Measurements from ENCODE around the gene NRP2.
A peak's percentile ranks its signal among the peaks of the same experiment; 100 is the strongest.

NRP2 gene

DNA sequence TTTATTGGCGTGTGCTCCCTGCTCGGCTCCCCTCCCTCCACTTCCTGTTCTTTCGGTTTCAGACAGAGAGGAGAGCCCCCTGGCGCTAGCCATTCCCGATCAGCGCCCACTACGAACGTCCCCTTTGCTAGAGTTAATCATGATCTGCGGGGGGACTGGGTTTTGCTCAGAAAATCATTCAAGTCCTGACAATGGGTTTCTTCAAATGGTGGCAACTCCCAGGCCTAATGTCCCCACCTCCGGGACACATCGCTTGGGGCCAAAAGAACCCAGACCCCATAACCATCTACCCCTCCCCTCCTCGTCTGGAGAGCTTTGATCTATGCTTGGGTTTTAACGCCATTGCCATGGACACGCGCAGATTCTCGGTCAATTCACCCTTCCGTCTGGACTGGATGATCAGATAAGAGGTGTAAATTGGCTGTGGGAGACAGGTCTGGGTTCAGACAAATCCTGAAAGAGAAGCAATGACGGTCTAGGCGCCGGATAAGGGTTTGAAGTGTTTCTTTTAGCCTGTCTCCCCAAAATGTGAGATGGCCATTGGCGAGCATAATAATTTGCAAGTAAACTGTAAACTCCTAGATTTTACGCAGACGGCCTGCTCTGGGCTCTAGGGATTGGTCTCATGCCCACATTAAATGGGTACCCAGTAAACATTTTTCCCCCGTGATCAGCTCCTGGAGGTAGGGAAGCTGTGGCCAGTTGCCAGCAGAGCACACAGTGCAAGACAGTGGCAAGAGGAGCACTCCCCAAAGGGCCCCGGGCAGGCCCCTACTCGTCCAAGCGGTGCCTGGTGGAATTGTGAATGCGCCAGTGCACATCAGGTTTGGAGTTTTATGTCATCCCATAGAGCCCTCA is 4.7 kb downstream of the NRP2 start:
- DNase-seq (ENCODE audit: low spot score) = no peak

DNA sequence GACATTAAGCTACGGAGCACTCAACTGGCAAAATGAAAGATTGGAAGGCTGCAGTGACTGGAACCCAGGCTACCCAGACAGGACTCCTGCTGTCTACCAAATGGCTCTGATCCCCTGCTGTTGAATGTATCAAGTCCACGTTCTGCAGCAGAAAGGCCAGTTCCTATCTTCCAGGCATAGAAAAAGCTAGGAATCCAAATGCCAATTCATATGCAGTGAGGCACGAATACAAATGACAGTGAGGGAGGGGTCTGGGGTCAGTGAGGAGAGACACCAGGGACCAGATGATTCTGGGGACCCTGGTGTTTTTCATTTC is 5.3 kb downstream of the NRP2 start:
- DNase-seq (ENCODE audit: low spot score) = no peak

DNA sequence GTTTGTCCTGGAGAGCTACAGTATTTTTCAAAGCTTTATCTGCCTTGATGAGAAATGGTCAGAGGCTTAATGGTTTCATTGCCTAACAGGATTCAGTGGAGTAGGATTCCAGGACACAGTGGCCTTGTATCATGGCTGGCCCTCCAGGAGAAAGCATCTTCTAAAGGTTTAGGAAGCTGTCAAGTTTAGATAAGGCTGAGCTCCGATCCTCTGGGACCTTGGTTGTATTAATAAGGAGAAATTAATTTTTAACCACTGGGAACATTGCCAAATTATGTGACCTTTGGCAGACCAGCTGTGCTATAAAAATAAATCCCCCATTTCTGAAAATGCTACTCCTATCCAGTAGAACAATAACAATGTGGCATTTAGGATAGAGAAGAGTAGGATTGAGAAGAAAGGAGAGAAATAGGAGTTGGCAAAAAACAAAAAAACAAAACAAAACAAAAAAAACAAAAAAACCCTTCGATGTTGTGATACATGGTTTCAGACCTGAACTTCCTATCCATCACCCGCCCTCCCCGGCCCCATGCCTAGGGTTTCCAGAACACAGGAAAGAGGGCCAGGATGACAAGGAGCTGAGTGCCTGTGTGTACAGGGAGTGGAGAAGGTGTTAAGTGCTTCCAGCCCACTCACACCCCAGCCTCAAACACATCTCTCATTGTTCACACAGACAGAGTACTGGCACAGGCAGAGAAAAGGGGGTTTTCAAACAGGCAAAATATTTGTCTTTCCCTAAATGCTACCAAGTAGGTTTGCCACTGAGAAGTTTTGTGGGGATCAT is 6.3 kb downstream of the NRP2 start:
- no peak for DNase-seq (ENCODE audit: low spot score)

DNA sequence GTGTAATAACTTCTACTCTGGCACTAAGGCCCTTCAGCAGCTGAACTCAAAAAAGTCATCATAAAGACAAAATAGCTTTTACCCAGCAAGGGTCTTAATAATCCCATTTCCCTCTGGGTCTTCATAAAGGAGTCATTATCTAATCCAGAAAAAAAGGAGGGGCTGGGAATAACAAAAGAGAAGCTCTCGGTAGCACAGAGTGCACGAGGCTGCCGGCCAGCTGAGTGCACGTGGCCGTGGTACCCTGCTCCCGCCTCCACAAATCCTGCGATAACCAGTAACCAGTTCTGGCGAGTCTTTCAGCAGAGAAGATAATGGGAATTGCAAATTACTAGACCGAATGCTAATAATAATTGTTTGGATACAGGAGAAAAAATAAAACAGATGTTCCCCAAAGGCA is 7.5 kb downstream of the NRP2 start:
- no peak for DNase-seq (ENCODE audit: low spot score)

DNA sequence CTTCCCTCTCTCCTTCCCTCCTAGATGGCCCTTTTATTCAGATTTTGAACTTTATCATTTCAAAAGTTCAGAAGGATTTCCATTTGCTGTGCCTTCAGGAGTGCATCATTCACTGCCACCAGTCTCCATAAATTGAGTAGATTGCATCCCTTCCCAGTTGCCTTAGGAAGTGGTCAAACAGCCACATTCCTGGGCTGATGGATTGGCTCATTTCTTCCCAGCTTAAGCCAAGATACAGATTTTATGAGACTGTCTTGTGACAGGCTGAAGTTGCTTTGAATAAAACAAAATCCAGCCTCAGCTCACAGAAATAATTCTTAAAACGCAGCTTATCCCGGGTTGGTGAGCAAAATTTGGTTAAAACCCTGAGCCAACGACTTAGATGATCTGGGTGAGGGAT is 9.8 kb downstream of the NRP2 start:
- no peak for DNase-seq (ENCODE audit: low spot score)

DNA sequence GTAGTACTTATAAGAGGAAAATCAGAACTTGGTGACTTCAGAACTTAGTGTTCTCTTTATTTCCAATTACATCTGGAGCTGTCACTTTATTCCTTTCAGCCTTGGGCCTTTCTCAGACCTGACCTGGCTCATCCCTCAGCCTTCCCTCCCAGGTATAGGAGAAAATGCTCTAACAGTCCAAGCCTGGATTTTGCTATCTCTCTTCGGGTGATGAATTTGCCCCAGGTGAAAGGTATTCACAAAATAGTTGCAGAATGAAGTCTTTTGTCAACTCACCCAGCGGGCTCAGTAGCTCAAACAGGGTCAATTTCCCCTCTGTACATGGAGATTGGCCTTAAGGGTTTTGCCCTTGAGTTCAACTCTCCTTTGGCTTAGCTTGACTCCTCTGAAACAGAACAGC is 12.0 kb downstream of the NRP2 start:
- no peak for DNase-seq (ENCODE audit: low spot score)

DNA sequence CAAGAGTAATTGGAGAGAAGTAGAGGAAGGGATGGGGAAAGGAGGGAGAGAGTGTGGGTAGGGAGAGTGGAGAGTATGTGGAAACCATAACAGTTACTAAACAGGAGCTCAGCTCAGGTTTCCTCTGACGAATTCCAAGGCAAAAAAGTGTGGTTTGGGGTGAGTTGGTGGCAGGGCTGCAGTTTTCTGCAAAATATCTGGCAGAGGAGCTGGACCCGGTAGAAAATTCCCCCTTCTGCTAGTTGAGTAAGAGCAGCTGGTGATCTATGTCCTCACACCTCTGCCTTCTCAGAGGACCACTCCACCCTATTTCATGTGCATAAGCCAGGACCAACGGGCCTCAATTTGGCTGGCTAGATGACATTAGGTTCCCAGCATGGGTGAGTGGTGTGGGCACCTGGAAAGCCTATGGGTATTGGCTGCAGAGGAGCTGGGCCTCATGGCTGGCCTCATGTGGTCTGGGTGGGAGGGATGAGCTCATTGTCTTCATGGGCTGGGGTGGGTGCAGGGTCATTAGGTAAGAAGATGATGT is 13.2 kb downstream of the NRP2 start:
- no peak for DNase-seq (ENCODE audit: low spot score)

DNA sequence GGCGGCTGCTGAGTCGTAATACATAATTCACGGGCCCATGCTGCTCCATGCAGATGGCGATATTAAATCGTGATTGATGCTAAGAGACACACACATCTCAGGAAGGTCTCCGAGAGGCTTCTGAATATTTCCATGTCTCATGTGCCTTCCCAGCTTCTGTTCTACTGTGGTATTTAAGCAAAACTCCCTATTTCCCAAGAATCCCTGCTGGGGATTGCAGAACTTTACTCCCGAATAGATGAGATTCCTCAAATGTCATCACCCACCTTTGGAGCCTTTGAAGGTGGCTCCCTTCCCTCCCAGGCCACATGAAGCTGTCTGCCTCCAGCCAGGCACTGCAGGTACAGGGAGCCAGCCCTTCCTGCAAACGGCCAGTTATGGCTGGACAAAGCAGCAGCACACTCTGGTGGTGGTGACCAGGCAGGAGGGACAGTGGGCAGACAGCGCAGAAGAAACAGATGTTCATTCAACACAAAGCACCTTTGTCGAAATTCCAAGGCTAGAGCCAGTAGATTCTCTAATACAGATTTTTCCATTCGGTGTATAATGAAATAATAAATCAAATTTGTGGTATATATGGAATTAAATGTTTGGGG is 14.1 kb downstream of the NRP2 start:
- peak; percentile 59 for DNase-seq (ENCODE audit: low spot score)

DNA sequence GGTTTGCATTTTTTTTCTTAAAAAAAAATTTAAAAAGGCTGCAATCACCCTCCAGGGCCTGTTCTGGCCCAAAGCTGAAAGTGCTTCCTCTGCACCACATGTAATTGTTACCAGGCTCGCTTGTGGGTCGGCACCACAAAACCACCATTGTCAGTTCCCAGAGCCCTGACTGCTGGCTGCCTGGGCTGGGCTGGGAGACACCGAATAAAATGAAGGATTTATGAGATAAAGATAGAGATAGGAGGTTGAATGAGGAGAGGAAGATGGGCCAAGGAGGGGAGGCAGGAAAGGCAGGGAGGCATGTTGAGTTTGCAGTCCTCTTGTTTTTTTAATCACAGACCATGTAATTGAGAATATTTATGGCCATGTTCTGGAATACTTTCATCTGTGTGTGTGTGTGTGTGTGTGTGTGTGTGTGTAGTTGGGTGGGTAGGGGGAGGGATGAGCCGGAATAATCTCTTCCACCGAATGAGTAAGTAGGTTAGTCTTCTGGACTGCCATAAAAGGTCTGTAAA is 14.7 kb downstream of the NRP2 start:
- DNase-seq (ENCODE audit: low spot score) = no peak

DNA sequence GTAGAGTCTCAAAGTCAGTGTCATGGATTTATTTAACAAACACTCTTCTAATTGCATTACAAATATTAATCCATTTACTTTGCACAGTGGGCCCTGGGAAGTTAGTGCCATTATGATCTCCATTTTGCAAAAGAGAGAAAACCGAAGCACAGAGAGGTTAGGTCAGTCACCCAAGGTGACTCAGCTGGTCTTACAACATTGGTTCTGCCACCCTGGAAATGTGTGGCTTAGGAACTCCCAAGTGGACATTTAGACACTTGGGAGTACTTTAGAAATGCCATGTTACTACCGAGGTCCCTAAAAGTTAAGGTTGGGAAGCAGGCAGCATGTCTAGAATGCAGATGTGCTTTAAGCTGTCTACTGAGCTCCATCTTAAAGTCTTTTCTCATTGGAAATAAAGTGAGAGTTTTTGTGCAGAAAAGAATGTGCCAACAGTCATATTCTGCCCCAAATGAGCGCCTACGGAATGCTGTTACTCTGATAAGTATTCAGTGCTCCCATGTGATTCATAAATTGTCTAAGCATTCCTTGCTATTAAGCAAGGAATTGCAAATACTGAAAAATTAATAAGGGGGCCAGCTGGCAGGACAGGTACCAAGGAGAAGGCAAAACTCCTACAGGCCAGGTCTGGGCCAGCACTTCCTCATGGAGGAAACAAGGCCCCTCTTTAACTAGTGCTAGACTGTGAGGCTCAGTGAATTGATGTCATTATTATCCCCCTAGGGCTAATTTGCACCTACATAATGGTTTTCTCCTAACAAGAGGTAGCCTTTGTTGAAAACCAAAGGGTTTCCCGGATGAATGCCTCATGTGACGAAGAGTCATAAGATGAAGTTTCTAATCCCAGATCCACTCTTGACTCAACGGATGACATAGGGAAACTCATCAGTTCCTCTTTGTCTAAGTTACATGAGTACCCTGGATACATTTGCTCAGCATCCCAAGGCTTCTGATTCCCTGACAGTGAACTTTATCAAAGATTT is 16.3 kb downstream of the NRP2 start:
- no peak for DNase-seq (ENCODE audit: low spot score)

DNA sequence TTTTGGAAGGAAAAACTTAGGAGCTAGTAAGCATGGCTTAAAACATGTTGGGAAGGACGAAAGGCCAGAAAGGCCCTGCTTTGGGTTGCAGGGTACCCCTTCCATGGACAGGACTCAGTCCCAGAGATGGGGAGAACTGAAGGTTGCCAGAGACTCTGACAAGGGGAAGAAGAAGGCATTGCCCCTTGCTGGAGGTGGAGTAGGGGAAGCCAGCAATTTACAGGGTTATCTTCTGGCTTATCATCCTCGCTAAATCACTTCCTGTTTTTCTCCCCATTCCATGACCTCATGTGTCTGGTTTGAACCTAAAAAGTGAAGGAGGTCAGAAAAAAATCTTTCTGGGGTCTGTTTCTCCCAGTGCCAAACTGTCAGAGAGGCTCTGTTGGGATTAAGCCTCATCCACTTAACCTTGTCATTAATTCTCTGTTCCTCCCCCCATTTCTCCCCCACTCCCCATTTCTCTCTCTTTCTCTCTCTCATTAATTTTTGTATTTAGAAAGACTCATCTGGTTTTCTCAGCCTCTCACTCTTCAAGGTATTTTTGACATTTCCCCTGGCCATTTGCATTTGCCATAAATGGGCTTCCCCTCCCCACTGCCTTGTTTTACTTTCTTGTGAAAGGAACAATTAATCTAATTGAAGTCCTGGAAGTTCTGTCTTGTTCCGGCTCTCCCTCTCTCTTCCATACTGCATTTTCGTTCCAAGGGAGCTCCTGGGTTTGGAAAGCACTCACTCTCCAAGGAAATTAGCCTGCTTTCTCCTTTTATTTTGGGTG is 17.4 kb downstream of the NRP2 start:
- DNase-seq (ENCODE audit: low spot score) = no peak

DNA sequence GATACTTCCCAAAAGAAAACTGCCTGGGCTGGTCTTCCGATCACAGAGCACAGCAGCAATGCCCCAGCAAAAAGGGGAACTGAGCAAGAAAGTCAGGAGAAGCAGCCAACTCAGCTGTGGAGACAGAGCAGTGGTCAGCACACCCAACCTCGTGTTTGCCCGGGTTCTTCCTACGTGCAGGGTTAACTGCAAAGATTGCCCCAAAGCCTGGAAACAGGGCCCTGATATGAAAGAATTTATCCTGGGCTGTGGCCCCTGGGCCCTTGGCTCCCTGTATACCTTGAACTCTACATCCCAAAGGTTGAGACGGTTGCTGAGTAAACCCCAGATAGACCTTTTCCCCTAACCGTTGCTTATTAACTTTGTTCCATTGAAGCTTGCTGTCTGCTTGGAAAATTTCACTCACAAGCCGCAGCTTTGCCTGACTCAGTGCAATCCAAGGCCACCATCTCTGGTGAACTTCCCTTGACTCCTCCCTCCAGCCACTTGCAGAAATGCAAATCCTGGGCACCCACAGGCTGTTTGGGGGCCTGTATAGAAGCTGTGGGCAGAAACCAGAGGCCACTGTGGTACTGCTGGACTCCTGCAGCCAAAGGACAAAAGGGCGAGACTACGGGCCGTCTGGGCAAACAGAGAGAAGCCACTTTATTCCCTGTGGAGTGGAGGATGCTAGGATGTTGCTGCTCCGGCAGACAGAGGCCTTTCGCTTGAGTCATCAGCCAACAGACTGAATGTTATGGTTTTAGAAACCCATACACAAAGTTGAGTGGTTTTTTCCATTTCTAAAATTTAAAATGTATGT is 18.2 kb downstream of the NRP2 start:
- DNase-seq (ENCODE audit: low spot score) = no peak

DNA sequence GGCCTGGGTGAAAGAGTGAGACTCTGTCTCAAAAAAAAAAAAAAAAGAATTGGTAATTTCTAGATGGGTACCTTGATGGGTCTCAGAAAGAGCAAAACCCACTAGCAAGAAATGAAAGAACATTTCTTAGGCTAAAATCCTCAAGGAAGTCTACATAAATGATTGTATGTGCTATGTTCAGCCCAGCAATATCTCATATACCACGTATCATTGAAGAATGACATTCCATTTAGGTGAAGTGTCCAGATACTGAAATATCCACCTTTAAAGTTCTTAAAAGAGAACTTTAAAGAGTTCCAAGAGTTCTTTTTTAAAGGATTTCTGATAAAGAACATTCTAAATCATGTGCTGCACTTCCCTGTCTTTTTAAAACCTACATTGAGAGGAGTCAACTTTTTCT is 19.2 kb downstream of the NRP2 start:
- DNase-seq (ENCODE audit: low spot score) = no peak

DNA sequence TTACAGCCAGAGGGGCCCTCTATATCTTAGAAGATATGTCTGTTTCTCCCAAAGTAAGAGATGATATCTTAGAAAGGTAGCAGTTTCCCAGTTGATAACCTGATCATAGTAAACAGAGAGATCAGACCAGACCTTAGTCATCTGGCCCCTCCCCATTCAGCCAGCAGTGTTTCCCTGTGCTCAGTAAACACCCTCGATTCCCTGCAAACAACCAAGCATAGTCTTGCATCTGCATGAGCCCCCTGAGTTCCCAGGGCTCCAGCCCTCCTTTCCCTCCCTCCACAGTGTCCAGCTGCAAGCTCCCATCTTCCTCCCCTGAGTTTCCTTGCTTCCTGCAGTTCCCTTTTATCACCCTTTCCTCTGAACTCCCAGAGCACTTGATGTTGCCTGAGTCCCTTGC is 20.3 kb downstream of the NRP2 start:
- no peak for DNase-seq (ENCODE audit: low spot score)

DNA sequence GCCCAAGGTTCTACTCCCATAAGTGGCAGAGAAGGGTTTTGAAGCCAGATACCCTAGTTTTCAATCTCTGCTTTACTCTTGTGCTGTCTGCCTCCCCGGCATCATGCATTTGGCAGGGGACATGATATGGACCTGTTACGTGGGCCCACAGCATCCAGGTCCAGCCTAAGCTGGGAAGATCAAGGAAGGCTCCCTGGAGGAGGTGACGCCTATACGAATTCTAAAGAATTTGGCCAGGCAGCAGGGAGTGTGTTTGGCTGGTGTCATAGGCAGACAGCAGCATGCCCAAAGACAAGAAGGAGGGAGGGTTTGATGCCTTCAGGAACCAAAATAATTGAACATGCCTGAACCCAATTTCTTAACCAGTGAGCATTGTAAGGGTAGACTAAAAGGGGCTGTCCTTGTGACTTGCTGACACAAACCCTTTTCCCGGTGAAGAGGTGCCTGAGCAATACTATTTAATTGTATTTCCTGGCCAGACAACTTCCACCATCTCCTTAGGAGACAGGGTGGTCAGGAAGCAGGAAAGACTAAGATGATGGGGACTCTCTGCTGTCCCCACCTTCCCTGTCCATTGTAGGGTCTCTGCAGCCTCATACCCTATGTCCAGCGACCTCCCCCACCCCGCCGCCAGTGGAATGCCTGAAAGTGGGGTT is 21.3 kb downstream of the NRP2 start:
- no peak for DNase-seq (ENCODE audit: low spot score)

DNA sequence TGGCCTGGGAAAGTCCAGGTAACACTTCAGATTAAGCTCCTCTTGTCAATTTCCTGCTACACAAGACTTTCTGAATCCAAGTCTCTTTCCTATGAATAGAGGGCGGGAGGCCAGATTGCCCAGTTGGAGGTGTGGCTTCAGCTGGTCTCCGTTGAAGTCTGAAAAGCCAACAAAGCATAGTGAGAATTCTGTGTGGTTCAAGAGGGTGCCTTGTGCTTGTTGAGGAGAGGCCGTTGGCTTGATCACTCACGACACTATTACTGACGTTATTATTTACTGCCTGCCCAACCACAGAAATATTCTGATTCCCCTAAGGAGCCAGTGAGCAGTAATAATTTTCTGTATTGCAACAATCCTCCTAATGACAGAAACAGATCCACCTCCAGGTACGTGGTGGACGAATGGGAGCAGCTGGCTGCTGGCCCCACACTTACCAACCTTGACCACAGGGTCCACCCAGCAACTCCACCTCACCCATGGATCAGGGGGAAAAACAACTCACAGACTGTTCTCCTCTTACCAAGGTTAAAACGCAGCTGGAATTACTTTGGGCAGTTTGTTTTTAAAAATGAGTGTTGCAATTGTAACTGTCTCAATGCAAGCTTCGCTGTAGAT is 21.9 kb downstream of the NRP2 start:
- DNase-seq (ENCODE audit: low spot score) = no peak

DNA sequence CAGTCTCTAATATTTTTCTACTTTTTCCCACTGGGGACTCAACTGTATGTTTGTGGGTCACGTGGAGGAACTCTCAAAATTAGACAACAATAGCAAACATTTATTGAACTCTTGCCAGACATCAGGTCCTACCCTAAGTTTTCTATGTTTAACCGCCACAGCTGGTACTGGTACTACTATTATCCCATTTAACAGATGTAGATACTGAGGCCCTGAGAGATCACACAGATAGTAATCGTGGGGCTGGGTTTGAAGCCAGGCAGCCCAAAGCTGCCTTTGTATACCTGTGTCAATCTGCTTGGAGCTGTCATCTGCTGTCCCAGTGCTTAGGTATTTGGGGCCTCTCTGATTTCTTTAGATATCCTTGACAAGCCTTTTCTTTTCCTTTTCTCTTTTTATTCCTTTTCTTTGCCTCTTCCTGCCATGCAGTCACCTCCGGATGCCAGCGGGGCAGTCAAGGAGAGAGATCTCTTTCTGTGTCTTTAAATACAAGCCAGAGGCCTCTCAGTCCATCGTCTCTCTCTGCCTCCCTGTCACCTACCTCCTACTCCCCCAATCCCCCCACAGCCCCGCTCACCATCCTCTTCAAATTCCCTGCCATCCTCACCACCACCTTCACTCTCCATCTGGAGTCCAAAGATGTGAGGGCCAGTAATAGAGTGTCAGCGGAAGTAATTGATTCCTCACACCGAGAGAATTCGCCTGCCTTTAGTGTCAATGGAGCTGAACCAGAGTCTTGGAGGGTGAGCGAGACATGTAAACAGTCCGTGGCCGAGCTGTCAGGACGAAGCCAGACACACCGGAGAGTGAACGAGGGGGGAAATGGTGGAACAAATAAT is 23.4 kb downstream of the NRP2 start:
- no peak for DNase-seq (ENCODE audit: low spot score)

DNA sequence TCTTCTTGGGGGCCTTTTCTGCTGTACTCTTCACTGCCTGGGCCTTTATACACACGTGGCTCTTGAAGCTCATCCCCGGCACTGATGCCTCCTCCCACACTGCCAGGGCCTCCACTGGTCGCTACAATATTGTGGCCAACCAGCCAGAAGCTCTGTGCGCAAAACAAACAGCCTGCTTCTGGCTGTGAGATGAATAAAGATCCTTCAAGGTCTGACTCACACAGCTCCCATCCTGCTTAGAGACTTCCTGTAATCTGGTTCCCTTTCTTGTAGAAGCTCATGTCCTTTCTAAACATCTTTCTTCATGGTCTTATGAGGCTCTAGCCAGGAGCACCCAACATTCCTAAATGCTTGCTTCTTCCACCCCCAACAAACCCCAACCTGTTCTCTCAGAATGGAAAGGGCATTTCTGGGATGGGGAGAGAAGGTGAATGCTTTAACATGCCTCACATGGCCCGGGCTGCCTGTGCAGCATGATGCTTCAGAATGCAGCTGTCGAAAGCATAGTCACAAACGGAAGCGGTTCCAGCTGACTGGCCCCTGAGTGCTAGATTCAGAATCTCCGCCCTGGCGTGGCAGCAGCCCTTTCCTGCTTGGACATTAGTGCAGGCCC is 24.6 kb downstream of the NRP2 start:
- DNase-seq (ENCODE audit: low spot score) = no peak

All from HuH-7 (cell line).